Esophagus mucosa (tissue), 1 donor: ENCODE data around the gene CFAP20DC. TPM values are rescaled to one million over a fixed set of nuclear protein-coding genes. Genes with fewer than 3 reads are reported as not detected.
"Not testable (repeated sequence)": the region's sequence is repeated elsewhere in the genome, so short reads cannot be mapped to it uniquely, and the experiment has no call there.

ENCODE experiments used
- ATAC-seq: fragments of 200-7000 bp; cut with Tn5 transposase; one replicate; pipeline ENCODE4 v1.9.1; 2020
- total RNA-seq: library from RNA; stranded (reverse); gene quantifications from one replicate; pipeline ENCODE4 v1.2.4, GENCODE V29; 2023
- donor health status: DM: yes; HTN: yes; CAD: no.

Gene CFAP20DC
- total RNA-seq, 1 donor from 2014 or later: 8.7 TPM

GRCh38 chr3:59017617-59017984, 32.2 kb downstream of the CFAP20DC start:
- ATAC-seq: no peak

- no peak for ATAC-seq
Measured at GRCh38 chr3:59016930-59017616, 32.8 kb downstream of the CFAP20DC start.

- ATAC-seq: no peak
Measured at GRCh38 chr3:59013611-59014010, 36.2 kb downstream of the CFAP20DC start.

- peak; percentile 93 for ATAC-seq
Measured at GRCh38 chr3:59006634-59007517, 42.9 kb downstream of the CFAP20DC start.

- ATAC-seq: no peak
Measured at GRCh38 chr3:59001675-59002074, 48.1 kb downstream of the CFAP20DC start.

- no peak for ATAC-seq
Measured at GRCh38 chr3:58999774-59000160, 50.1 kb downstream of the CFAP20DC start.

- no peak for ATAC-seq
Measured at GRCh38 chr3:58999134-58999773, 50.6 kb downstream of the CFAP20DC start.

GRCh38 chr3:58998476-58999117, 51.2 kb downstream of the CFAP20DC start:
- ATAC-seq: peak; percentile 100

GRCh38 chr3:58996730-58997129, 53.1 kb downstream of the CFAP20DC start:
- no peak for ATAC-seq

GRCh38 chr3:58994746-58995330, 55.0 kb downstream of the CFAP20DC start:
- ATAC-seq: no peak

- ATAC-seq: no peak
Measured at GRCh38 chr3:58993547-58993946, 56.3 kb downstream of the CFAP20DC start.

GRCh38 chr3:58991623-58992022, 58.2 kb downstream of the CFAP20DC start:
- ATAC-seq: no peak

GRCh38 chr3:58991026-58991425, 58.8 kb downstream of the CFAP20DC start:
- ATAC-seq: no peak

- ATAC-seq: no peak
Measured at GRCh38 chr3:58989955-58990354, 59.9 kb downstream of the CFAP20DC start.

GRCh38 chr3:58989163-58989562, 60.7 kb downstream of the CFAP20DC start:
- no peak for ATAC-seq

- no peak for ATAC-seq
Measured at GRCh38 chr3:58988041-58988440, 61.8 kb downstream of the CFAP20DC start.

- ATAC-seq: no peak
Measured at GRCh38 chr3:58986654-58987053, 63.2 kb downstream of the CFAP20DC start.

- no peak for ATAC-seq
Measured at GRCh38 chr3:58979840-58980239, 70.0 kb downstream of the CFAP20DC start.

- ATAC-seq: no peak
Measured at GRCh38 chr3:58973796-58974195, 76.0 kb downstream of the CFAP20DC start.

- not testable (repeated sequence) for ATAC-seq
Measured at GRCh38 chr3:58967866-58968265, 82.0 kb downstream of the CFAP20DC start.

- no peak for ATAC-seq
Measured at GRCh38 chr3:58965865-58966264, 84.0 kb downstream of the CFAP20DC start.

GRCh38 chr3:58963928-58964503, 85.8 kb downstream of the CFAP20DC start:
- ATAC-seq: no peak
